Thyroid gland (tissue), 4 donors: ENCODE data around the gene SAMD5.

Experiments used
- CTCF ChIP-seq, 6 experiments: fragments of 200-600 bp in 3 of 6; fragments of 450-650 bp in 3 of 6; sonication (generic) in 3 of 6; IDR thresholded peaks; one replicate each; pipeline ENCODE4 v1.5.1; 2016 to 2019; ENCODE audit warnings: antibody characterized with exemption in 6 of 6, mild to moderate bottlenecking in 2 of 6, inconsistent platforms in 1 of 6, moderate library complexity in 1 of 6
- POLR2A ChIP-seq, 2 donors: fragments of 450-650 bp; IDR thresholded peaks; one replicate each; pipeline ENCODE4 v1.6.1; 2017; ENCODE audit warnings: antibody characterized with exemption in 2 of 2, mild to moderate bottlenecking in 2 of 2, moderate library complexity in 1 of 2

GRCh38 chr6:147538821-147539220, 30.3 kb downstream of the SAMD5 start:
- TF ChIP-seq CTCF (IDR thresholded peaks at IDR 0.05) (no peak), POLR2A (IDR thresholded peaks at IDR 0.05) (no peak)
